Panc1 (cell line): ENCODE measurements around the gene ETV2. TPM values are rescaled to one million over a fixed set of nuclear protein-coding genes. Genes with fewer than 3 reads are reported as not detected.

Experiments
- ATAC-seq: fragments of 200-7000 bp; cut with Tn5 transposase; 2 replicates; pipeline ENCODE4 v1.9.1; 2020; ENCODE audit warnings: mild to moderate bottlenecking, moderate library complexity
- BruUV-seq: library from RNA; stranded (reverse); fragments of 400-500 nt; replicated peaks from 2 replicates; lab custom pipeline; 2021; lab: Mats Ljungman, UMichigan
- CTCF ChIA-PET: fragments of 300-600 bp; sonication (Branson Sonifier 250); formaldehyde crosslinking; loops from one replicate; lab custom pipeline; 2022; ENCODE audit warnings: antibody characterized with exemption; lab: Charles Lee
- POLR2A ChIA-PET: fragments of 300-600 bp; sonication (Branson Sonifier 250); formaldehyde crosslinking; loops from one replicate; lab custom pipeline; 2022; ENCODE audit warnings: antibody characterized with exemption; lab: Charles Lee
- DNase-seq: peaks from one replicate; pipeline ENCODE4 v3.0.0-alpha.2; 2010; ENCODE audit warnings: low read depth, low spot score
- H3K27ac ChIP-seq: 2 replicates; pipeline ENCODE4 v1.5.1; 2011; ENCODE audit warnings: mild to moderate bottlenecking, low read length, inconsistent platforms
- H3K27me3 ChIP-seq: fragments of 200-500 bp; sonication (Bioruptor generic); 2 replicates; pipeline ENCODE4 v1.6.0; 2014; ENCODE audit warnings: low read length, inconsistent platforms; ENCODE audit not compliant: control insufficient read depth, insufficient read depth
- H3K36me3 ChIP-seq: fragments of 200-500 bp; sonication (Bioruptor generic); 2 replicates; pipeline ENCODE4 v1.5.1; 2014; ENCODE audit warnings: inconsistent platforms, mild to moderate bottlenecking, low read length, moderate library complexity; ENCODE audit not compliant: control insufficient read depth, insufficient read depth
- H3K4me1 ChIP-seq: 2 replicates; pipeline ENCODE4 v1.5.1; 2011; ENCODE audit warnings: inconsistent platforms, mild to moderate bottlenecking, low read length, moderate library complexity; ENCODE audit not compliant: control insufficient read depth, insufficient read depth
- H3K4me3 ChIP-seq, 2 experiments: 2 replicates each; pipeline ENCODE4 v1.5.1; 2011 to 2012; ENCODE audit warnings: low read depth in 2 of 2, low read length in 2 of 2, mild to moderate bottlenecking in 2 of 2, inconsistent platforms in 1 of 2, moderate library complexity in 1 of 2
- H3K9me3 ChIP-seq: fragments of 200-500 bp; sonication (Bioruptor generic); 2 replicates; pipeline ENCODE4 v1.5.1; 2014; ENCODE audit warnings: low read depth, mild to moderate bottlenecking, inconsistent platforms, low read length, moderate library complexity; ENCODE audit not compliant: control insufficient read depth, insufficient read depth
- CTCF ChIP-seq: fragments of 450-650 bp; IDR thresholded peaks from 2 replicates; pipeline ENCODE4 v1.5.1; 2017; ENCODE audit warnings: mild to moderate bottlenecking
- POLR2AphosphoS5 ChIP-seq: IDR thresholded peaks from 2 replicates; pipeline ENCODE4 v1.6.1; 2012; ENCODE audit warnings: mild to moderate bottlenecking, low read depth, low read length, moderate library complexity
- REST ChIP-seq, 2 experiments: IDR thresholded peaks; 2 replicates each; pipeline ENCODE4 v1.6.1; 2011 to 2012; ENCODE audit warnings: low read depth in 2 of 2, control low read depth in 1 of 2, low read length in 1 of 2, mild to moderate bottlenecking in 1 of 2, moderate library complexity in 1 of 2; ENCODE audit not compliant: insufficient read depth in 1 of 2
- SIN3A ChIP-seq: IDR thresholded peaks from 2 replicates; pipeline ENCODE4 v1.6.1; 2012; ENCODE audit warnings: low read depth, mild to moderate bottlenecking, low read length, moderate library complexity, borderline replicate concordance; ENCODE audit not compliant: insufficient read depth
- TCF7L2 ChIP-seq: IDR thresholded peaks from 2 replicates; pipeline ENCODE4 v1.6.1; 2011; ENCODE audit warnings: mild to moderate bottlenecking, low read depth, low read length, inconsistent platforms
- in situ Hi-C: cut with HindIII; loops from 2 replicates; pipeline ENCODE4 v1.10.0; 2016; ENCODE audit warnings: low sequenced_read_pairs, low pct_unique_long_range_greater_than_20kb
- intact Hi-C: fragments of 100-400 bp; cut with micrococcal nuclease; formaldehyde crosslinking; loops from one replicate; pipeline ENCODE4 v1.10.0; 2022; ENCODE audit not compliant: unreplicated experiment
- total RNA-seq: library from RNA; stranded (reverse); gene quantifications from one replicate; pipeline ENCODE4 v1.2.1, GENCODE V29; 2021; ENCODE audit not compliant: unreplicated experiment

Gene ETV2
- total RNA-seq, 1 experiment from 2014 or later, result 2.8 TPM

GRCh38 chr19:35645680-35646511, 4.4 kb downstream of the ETV2 start:
- Histone ChIP-seq H3K27ac (peak overlapping the region; percentile 10), H3K4me3 (peak overlapping the region in 1 of 2 experiments; percentile 79; a peak in 1 of 4 replicates), H3K27me3 (no peaks in the 10 kb centered on the region), H3K9me3 (no peaks in the 10 kb centered on the region), H3K4me1 (peaks cover 24% of the 10 kb centered on the region), H3K36me3 (peaks cover 7% of the 10 kb centered on the region; the same call in 1 of the 2 replicates)
- CTCF ChIA-PET, result interaction anchor here (1.8 kb wide), 1 partner anchor 97 kb away, joined by 4 read pairs; no protein-coding TSS in a partner anchor
- POLR2A ChIA-PET, result no interaction called here
- no TSS peak for BruUV-seq
- intact Hi-C loops (no loop called here), in situ Hi-C loops (no loop called here)
- ATAC-seq (no peak), DNase-seq (no peak)
- TF ChIP-seq SIN3A, result no peak
- no peak for TF ChIP-seq REST (IDR thresholded peaks at IDR 0.05; ENCODE audit: insufficient read depth in 1 of 2, low read depth in 2 of 2, low read length in 1 of 2)
- TF ChIP-seq TCF7L2, result no peak
- no peak for TF ChIP-seq POLR2AphosphoS5
- no peak for TF ChIP-seq CTCF

DNA sequence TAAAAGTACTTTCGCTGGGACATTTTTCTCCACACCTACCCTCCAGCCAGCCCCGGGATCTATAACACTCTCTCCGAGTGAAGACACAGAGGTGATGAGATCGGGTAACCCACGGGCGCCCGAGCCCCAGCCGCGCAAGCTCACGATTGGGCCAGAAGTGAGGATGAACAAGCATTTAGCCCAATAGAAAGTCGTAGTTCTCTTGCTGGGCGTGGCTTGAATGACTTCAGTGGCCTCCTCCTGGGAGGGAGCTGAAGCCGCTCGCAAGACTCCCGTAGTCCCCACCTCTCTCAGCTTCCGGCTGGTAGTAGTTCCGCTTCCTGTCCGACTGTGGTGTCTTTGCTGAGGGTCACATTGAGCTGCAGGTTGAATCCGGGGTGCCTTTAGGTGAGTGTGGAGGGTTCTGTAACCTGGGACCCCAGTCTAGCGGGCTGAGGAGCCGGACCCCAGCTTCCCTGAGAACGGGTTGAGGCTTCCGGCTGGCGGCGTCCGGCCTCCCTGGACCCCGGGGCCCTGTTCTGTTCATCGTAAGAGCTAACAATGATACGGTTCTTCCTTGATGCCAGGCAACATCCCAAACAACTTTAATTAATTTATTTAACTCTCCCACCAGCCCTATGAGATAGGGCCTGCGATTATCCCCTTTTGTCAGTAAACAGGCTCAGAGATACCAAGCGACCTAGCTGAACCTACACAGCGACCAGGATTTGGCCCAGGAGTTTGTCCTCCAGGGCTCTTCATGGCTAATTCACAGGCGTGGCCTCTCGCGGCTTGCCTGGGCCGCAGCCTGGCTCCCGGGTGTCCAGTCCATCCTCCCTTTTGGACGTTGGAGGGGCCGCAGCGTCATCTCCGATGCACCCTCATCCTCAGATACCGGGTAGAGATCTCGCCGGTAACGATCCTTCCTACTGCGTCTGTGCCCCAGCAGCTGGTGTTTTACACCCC, 6.7 kb downstream of the ETV2 start, which contains the start of gene COX6B1:
Gene COX6B1 (plus strand): TSS at position 307 of the 945 bp plus-strand sequence. CDS start 2,921 bp downstream, outside the sequence.
- H3K4me3 ChIP-seq, result peak within 1 kb of the TSS; percentile 79 to 96
- no peaks in the 10 kb centered on the region for H3K27me3 ChIP-seq
- CTCF ChIA-PET, result interaction anchor here (0.6 to 1.1 kb wide), 2 partner anchors 100 to 222 kb away, joined by 3 to 4 read pairs; no protein-coding TSS in a partner anchor
- H3K27ac ChIP-seq, result peak within 1 kb of the TSS; percentile 97
- in situ Hi-C loops, result no loop called here
- H3K9me3 ChIP-seq, result no peaks in the 10 kb centered on the region
- POLR2A ChIA-PET, result interaction anchor here (0.6 kb wide), 4 partner anchors 8 to 245 kb away, joined by 3 to 8 read pairs (median 6); no protein-coding TSS in a partner anchor
- peaks cover 12% of the 10 kb centered on the region for H3K4me1 ChIP-seq
- peaks cover 7% of the 10 kb centered on the region; the same call in 1 of the 2 replicates for H3K36me3 ChIP-seq
- intact Hi-C loops, result no loop called here
- ATAC-seq (peak; percentile 82), DNase-seq (peak; percentile 98)
- peak; percentile 99 for TF ChIP-seq POLR2AphosphoS5
- 0 out of 2 replicates have a peak, but pooled peaks have one; percentile 81 for TF ChIP-seq SIN3A
- no peak for TF ChIP-seq CTCF
- TSS peak; percentile 94 for BruUV-seq
